GM12878 (cell line): Measurements from ENCODE around the gene COMMD3.

ENCODE experiments used
- ATF7 ChIP-seq: fragments of 450-650 bp; IDR thresholded peaks from 2 replicates; pipeline ENCODE4 v1.6.1; 2016; ENCODE audit warnings: low read depth, mild to moderate bottlenecking
- CTCF ChIP-seq, 3 experiments: IDR thresholded peaks in 2 of 3; conservative IDR thresholded peaks in 1 of 3; 2 replicates each; pipeline ENCODE4 v1.5.1; 2011; ENCODE audit warnings: low read depth in 3 of 3, low read length in 3 of 3, mild to moderate bottlenecking in 3 of 3, control low read depth in 2 of 3, moderate library complexity in 2 of 3, inconsistent platforms in 1 of 3, mixed read lengths in 1 of 3; ENCODE audit not compliant: control insufficient read depth in 2 of 3, insufficient read depth in 1 of 3; ENCODE audit errors: extremely low read depth in 1 of 3
- MAX ChIP-seq: IDR thresholded peaks from 2 replicates; pipeline ENCODE4 v1.6.1; 2012; ENCODE audit warnings: low read depth, low read length, improper control_type of control experiment
- POLR2AphosphoS5 ChIP-seq: IDR thresholded peaks from 2 replicates; pipeline ENCODE4 v1.6.1; 2011; ENCODE audit warnings: mild to moderate bottlenecking, low read length, inconsistent platforms
- RCOR1 ChIP-seq: conservative IDR thresholded peaks from 2 replicates; pipeline ENCODE4 v1.6.1; 2012; ENCODE audit warnings: low read depth, low read length, improper control_type of control experiment
- SRF ChIP-seq, 2 experiments: IDR thresholded peaks; 2 replicates each; pipeline ENCODE4 v1.6.1; 2011; ENCODE audit warnings: low read depth in 2 of 2, low read length in 2 of 2, mild to moderate bottlenecking in 1 of 2, moderate library complexity in 1 of 2
- YY1 ChIP-seq: IDR thresholded peaks from 2 replicates; pipeline ENCODE4 v1.6.1; 2011; ENCODE audit warnings: low read depth, mild to moderate bottlenecking, low read length
- ZBTB33 ChIP-seq: fragments of 450-650 bp; IDR thresholded peaks from 2 replicates; pipeline ENCODE4 v1.6.1; 2017; ENCODE audit warnings: mild to moderate bottlenecking

GRCh38 chr10:22315455-22316285 is 518 bp upstream of the COMMD3 start:
- TF ChIP-seq CTCF (IDR thresholded peaks at IDR 0.05 in 2 of 3, conservative IDR thresholded peaks at IDR 0.05 in 1 of 3; ENCODE audit: control insufficient read depth in 2 of 3, extremely low read depth in 1 of 3, insufficient read depth in 1 of 3, low read depth in 3 of 3, low read length in 3 of 3) = no peak
- TF ChIP-seq RCOR1 = no peak
- TF ChIP-seq ZBTB33 = no peak
- TF ChIP-seq POLR2AphosphoS5 = no peak
- TF ChIP-seq SRF (IDR thresholded peaks at IDR 0.05; ENCODE audit: low read depth in 2 of 2, low read length in 2 of 2) = no peak
- TF ChIP-seq YY1 = no peak
- no peak for TF ChIP-seq ATF7
- TF ChIP-seq MAX = no peak; the same call in 1 of the 2 replicates
